HG02798 (cell line): Measurements from ENCODE around the gene RNF220.

Experiments used
- ATAC-seq: cut with Tn5 transposase; IDR thresholded peaks from one replicate; pipeline ENCODE4 v1.9.1; 2021; ENCODE audit warnings: mild to moderate bottlenecking; ENCODE audit not compliant: unreplicated experiment, poor library complexity

Gene RNF220

GRCh38 chr1:44628962-44629756 is 224.1 kb downstream of the RNF220 start:
- ATAC-seq = no peak

GRCh38 chr1:44630116-44630515 is 225.1 kb downstream of the RNF220 start:
- no peak for ATAC-seq

- no peak for ATAC-seq
Measured at GRCh38 chr1:44631333-44631646, 226.2 kb downstream of the RNF220 start.

- ATAC-seq = peak; percentile 73
Measured at GRCh38 chr1:44631647-44632539, 226.8 kb downstream of the RNF220 start.

- ATAC-seq = no peak
Measured at GRCh38 chr1:44632598-44632997, 227.5 kb downstream of the RNF220 start.

GRCh38 chr1:44634606-44635189 is 229.6 kb downstream of the RNF220 start:
- no peak for ATAC-seq

GRCh38 chr1:44635439-44635838 is 230.4 kb downstream of the RNF220 start:
- ATAC-seq = no peak

GRCh38 chr1:44636083-44636687 is 231.1 kb downstream of the RNF220 start:
- no peak for ATAC-seq

- no peak for ATAC-seq
Measured at GRCh38 chr1:44636688-44637598, 231.9 kb downstream of the RNF220 start.

- ATAC-seq = no peak
Measured at GRCh38 chr1:44637702-44638411, 232.8 kb downstream of the RNF220 start.

- ATAC-seq = no peak
Measured at GRCh38 chr1:44640200-44640853, 235.3 kb downstream of the RNF220 start.

- ATAC-seq = no peak
Measured at GRCh38 chr1:44641126-44642102, 236.4 kb downstream of the RNF220 start.

GRCh38 chr1:44642255-44642654 is 237.2 kb downstream of the RNF220 start:
- no peak for ATAC-seq

- no peak for ATAC-seq
Measured at GRCh38 chr1:44642925-44643324, 237.9 kb downstream of the RNF220 start.

GRCh38 chr1:44643721-44644334 is 238.8 kb downstream of the RNF220 start:
- no peak for ATAC-seq

- ATAC-seq = no peak
Measured at GRCh38 chr1:44644806-44645205, 239.8 kb downstream of the RNF220 start.
